Brain pericyte (primary cell): Measurements from ENCODE around the gene TMEM121B.
"Not testable (repeated sequence)": the region's sequence is repeated elsewhere in the genome, so short reads cannot be mapped to it uniquely, and the experiment has no call there.

Experiments
- DNase-seq: peaks from one replicate; pipeline ENCODE4 v3.0.0-alpha.2; 2012; ENCODE audit warnings: low read depth, low spot score

The TMEM121B gene

GRCh38 chr22:17121233-17122195 is at the start of gene TMEM121B:
TSS of gene TMEM121B (minus strand) at chr22:17121360. CDS start at chr22:17121127, 233 bp downstream.
- no peak for DNase-seq

GRCh38 chr22:17167486-17167885 is 46.3 kb upstream of the TMEM121B start:
- no peak for DNase-seq

- no peak for DNase-seq
Measured at GRCh38 chr22:17164392-17165024, 43.3 kb upstream of the TMEM121B start.

- DNase-seq = no peak
Measured at GRCh38 chr22:17162731-17163130, 41.6 kb upstream of the TMEM121B start.

GRCh38 chr22:17161991-17162390 is 40.8 kb upstream of the TMEM121B start:
- DNase-seq = no peak

DNA sequence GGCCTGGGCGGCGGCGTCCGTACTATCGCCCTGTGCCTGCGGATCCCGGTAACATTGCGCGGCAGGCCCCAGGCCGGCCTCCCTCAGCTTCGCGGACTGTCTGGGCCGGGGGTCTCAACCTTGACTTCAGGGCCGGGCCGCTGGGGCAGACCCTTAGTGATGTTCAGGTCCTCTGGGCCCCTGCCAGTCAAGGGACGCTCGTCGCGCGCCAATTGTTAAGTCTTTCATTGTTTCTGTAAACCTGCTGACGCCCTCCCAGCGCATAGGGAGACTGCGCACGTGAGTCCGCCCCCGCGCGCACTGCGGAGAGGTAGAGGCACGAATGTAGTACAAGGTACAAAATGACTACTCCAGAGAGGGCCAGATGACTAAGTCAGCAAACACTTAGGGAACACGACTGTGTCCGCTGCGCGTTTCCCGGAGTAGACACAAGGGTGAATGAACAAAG is 38.4 kb upstream of the TMEM121B start:
- DNase-seq = peak; percentile 25

DNA sequence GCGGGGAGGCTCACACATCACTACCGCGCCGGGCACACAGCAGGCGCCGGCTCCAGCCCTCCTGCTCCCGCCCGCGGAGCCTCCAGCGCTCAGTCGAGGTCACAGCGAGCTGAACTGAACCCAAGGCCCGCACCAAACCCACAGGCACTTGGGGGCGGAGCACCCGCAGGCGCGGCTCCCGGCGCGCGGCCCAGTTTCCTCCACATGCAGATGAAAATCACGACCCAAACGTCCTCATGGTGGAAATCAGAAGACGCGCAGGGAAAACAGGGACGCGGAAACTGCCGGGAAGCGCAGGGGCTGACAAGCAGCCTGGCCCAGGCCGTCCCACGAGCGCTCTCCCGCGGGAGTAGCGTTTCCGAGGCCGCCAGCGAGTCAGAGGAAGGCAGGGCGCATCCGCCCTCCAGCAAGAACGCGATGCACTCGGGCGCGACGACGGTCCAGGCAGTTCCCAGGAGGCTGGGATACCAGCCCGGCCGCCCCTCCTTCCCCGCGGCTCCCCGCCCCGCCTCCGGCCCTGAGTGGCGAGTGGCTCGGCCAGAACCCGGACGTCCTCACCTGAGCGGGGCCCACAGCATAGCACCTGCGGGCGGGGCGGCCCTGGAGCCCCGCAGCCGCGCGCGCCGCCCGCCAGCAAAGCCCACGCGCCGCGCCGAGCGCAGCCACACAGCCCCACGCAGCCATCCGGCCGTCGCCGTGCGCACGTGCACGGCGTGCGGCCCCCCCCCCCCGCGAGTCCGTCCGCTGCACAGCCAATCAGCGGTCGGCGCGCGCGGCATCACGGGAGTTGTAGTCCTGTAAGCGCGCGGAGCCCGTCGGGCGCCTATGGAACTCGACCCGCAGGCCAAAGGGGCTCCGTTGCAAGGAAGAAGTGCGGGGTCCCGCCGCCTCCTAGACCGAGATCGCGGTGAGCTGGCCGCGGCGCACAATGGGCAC is 37.7 kb upstream of the TMEM121B start, which contains the start of gene HDHD5:
Gene HDHD5 (minus strand): TSS at position 710 of the 936 bp plus-strand sequence. CDS start 26 bp downstream, at position 684.
- peak; percentile 33 for DNase-seq

GRCh38 chr22:17158176-17158567 is 37.0 kb upstream of the TMEM121B start:
- peak; percentile 18 for DNase-seq

- DNase-seq = no peak
Measured at GRCh38 chr22:17157714-17158113, 36.6 kb upstream of the TMEM121B start.

DNA sequence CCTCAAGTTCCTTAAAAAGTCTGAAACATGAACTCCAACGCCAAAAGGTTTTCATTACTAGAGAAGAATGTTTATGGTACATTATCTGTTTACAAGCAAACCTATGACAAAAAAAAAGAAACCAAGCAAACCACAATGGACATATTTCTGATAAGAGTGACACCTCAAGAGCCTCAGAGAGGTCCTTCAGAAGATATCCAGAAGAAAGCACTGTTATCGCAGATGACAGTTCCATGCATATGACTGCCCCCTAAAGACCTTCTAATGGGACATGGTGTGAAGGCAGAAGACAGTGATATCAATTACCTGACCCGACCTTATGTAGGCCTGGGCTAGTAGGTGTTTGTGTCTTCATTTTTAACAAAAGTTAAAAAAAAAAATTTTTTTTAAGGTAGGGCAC is 34.8 kb upstream of the TMEM121B start:
- DNase-seq = no peak

DNA sequence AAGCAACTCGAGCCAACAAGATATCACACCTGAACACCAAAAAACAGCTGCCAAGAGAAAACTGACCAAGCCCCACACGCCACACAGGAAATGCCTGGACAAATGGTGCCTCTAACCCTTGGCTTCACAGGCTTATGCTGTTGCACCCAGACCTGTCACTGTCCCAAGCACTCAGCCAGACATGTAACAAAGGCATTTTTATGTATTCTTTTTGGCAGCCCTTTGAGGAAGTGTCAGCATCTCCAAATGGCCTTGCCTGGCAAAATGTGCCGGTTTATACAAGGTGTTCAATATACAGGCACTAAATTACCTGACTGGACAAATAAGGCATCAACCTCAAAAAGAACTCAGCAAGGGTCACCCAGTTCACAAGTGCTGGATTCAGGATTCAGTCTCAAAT is 31.8 kb upstream of the TMEM121B start:
- no peak for DNase-seq

GRCh38 chr22:17152340-17152739 is 31.2 kb upstream of the TMEM121B start:
- no peak for DNase-seq

GRCh38 chr22:17149076-17149815 is 28.1 kb upstream of the TMEM121B start:
- DNase-seq = no peak

GRCh38 chr22:17147458-17147857 is 26.3 kb upstream of the TMEM121B start:
- DNase-seq = not testable (repeated sequence)

DNA sequence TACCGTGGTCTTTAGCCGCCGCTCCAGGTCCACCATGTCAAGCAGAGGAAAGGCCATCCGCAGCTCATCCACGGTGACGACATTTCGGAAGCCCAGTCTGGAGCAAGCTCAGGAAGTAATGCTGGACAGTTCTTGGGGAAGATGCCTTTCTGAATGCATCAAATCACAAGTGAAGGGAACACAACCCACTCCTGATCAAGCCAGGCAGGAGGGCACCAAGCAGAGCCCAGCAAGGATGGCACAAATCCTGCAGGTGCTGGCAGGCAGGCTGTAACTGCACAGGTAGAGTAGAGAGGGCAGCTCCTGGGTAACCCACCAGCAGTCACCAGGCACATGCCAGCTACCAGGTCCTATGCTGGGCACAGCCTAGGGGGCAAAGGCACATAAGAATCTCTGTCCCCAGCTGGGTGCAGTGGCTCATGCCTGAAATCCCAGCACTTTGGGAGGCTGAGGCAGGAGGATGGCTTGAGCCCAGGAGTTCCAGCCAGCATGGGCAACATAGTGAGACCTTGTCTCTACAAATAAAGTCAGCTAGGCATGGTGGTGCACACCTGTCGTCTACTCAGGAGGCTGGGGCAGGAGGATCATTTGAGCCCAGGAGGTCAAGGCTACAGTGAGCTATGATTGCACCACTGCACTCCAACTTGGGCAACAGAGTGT is 24.0 kb upstream of the TMEM121B start:
- DNase-seq = no peak

DNA sequence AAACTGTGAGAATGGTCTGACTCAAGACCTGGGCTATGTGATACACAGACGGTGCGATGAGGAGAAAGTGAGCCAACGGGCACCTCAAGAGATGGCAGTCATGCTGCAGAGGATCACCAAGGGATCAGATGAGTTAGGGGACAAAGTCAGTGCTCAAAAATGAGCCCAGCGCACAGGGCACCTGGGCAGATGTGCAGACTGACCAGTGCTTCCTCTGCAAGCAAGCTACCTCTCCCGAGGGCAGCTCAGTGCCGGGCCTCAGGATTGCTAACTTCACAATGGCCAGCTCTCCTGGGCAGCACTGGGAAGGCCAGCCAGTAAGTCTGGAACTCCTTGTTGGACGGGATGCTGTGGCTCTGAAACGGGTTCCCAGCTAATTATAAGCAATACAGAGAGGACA is 22.7 kb upstream of the TMEM121B start:
- no peak for DNase-seq

DNA sequence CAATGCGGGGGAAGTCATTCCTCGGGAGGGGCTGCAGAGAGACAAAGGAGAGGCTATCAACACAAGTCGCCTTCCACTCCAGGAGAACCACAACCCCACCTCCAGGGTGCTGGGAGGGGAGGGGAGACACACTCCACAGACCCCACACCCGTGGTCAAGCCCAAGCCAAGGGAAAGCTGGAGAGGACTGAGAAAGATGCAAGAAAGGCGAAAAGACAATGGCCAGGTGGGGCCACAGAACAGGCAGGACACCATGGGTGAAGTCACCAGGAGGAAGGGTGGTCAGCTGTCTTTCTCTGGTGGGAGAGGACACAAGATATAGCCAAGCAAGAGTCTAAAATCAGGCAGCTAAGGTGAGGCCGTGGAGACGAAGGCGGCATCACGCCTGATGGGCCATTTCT is 21.9 kb upstream of the TMEM121B start:
- DNase-seq = no peak

- DNase-seq = no peak
Measured at GRCh38 chr22:17140826-17141766, 19.9 kb upstream of the TMEM121B start.

GRCh38 chr22:17140022-17140421 is 18.9 kb upstream of the TMEM121B start:
- no peak for DNase-seq
